WTC11 (cell line): ENCODE data around the gene SAMD4A.

Experiments
- AFF4 ChIP-seq: sonication (generic); formaldehyde crosslinking; IDR thresholded peaks from 2 replicates; pipeline ENCODE4 v1.8.1; 2023; ENCODE audit warnings: mild to moderate bottlenecking, missing genetic modification reagents, borderline replicate concordance
- CTCF ChIP-seq: fragments of 200-600 bp; IDR thresholded peaks from 2 replicates; pipeline ENCODE4 v1.8.0; 2022; ENCODE audit warnings: antibody characterized with exemption
- E2F1 ChIP-seq: sonication (generic); formaldehyde crosslinking; IDR thresholded peaks from 2 replicates; pipeline ENCODE4 v1.8.0; 2022; ENCODE audit warnings: mild to moderate bottlenecking, missing genetic modification reagents
- FOXJ3 ChIP-seq: sonication (generic); formaldehyde crosslinking; IDR thresholded peaks from 2 replicates; pipeline ENCODE4 v1.9.0; 2021; ENCODE audit warnings: missing genetic modification reagents, mild to moderate bottlenecking, borderline replicate concordance
- FOXK1 ChIP-seq: sonication (generic); formaldehyde crosslinking; IDR thresholded peaks from 2 replicates; pipeline ENCODE4 v1.8.0; 2022; ENCODE audit warnings: mild to moderate bottlenecking, moderate library complexity, missing genetic modification reagents
- JAZF1 ChIP-seq: fragments of 250-450 bp; sonication (Bioruptor Pico); IDR thresholded peaks from 2 replicates; pipeline ENCODE4 v1.9.0; 2021; ENCODE audit warnings: moderate library complexity, mild to moderate bottlenecking, inconsistent platforms
- NR2C2 ChIP-seq: sonication (generic); formaldehyde crosslinking; IDR thresholded peaks from 2 replicates; pipeline ENCODE4 v1.8.0; 2022; ENCODE audit warnings: mild to moderate bottlenecking, missing genetic modification reagents
- NR3C1 ChIP-seq: sonication (generic); formaldehyde crosslinking; conservative IDR thresholded peaks from 2 replicates; pipeline ENCODE4 v1.8.1; 2023; ENCODE audit warnings: low read depth, mild to moderate bottlenecking, missing genetic modification reagents

- TF ChIP-seq CTCF (no peak), JAZF1 (CRISPR knock-in tag) (no peak), FOXK1 (CRISPR knock-in tag) (no peak), FOXJ3 (no peak), E2F1 (CRISPR knock-in tag) (no peak), NR3C1 (CRISPR knock-in tag) (no peak), NR2C2 (CRISPR knock-in tag) (no peak), AFF4 (CRISPR knock-in tag) (no peak)
Observed at GRCh38 chr14:54554401-54554800, 12.5 kb upstream of the SAMD4A start.
